Stimulated activated CD4-positive, alpha-beta T cell treated with anti-CD3 and anti-CD28 coated beads, Interleukin-15, amount 100 ng/mL, for 1 hour (primary cell): ENCODE results near the gene LAP3.
"Not testable (repeated sequence)": the region's sequence is repeated elsewhere in the genome, so short reads cannot be mapped to it uniquely, and the experiment has no call there.

Experiments
- DNase-seq, 2 donors: peaks; one replicate each; pipeline ENCODE4 v3.0.0-alpha.2; 2020; ENCODE audit warnings: low read depth in 1 of 2, low spot score in 1 of 2

The LAP3 gene

DNA sequence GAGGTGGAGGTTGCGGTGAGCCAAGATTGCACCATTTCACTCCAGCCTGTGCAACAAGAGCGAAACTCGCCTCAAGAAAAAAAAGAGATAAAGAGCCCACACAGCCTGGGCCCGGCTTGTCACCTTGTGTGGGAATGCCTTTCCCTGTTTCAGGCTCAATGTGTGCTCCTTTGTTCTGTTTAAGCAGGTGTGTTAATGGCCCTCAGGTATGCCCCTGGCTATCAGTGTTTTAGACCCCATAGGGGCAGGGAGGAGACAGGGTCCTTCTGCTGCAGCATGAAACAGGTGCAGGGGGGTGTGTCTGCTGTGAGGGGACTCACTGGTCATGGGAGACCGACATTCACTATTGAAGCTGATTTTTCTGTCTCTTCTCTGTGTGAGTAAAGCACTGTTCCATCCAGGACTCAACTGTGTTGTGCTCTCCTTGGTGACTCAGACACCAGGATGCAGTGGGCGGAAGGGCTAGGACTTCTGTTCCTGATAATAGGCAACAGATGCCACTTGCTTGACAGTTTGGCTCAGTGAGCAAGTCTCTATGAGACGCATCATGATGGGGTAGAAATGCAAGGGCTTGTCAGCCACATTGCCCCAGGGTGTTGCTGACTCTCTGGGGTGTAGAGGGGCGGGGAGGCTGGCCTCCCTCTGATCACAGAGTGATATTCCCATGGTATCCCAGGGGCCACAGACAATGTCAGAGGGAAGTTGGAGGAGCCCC, 15.6 kb upstream of the LAP3 start:
- DNase-seq = no peak

DNA sequence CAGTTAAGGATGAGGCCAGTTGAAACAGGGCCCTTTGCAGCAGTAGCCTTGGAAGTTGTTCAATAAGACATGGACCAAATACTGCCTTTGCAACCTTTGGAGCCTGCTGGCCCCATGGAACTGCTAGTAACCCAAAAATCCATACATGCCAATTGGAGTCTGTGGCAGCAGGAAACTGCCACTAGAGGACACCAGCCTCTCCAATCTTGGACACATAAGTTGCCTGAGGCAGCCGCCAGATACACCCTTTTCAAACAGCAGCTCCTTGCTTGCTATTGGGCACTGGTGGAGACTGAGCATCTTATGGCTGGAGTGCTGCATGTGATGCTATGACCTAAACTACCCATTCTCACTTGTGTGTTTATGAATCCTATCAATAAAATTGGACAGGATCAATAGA, 14.8 kb upstream of the LAP3 start:
- DNase-seq = no peak

DNA sequence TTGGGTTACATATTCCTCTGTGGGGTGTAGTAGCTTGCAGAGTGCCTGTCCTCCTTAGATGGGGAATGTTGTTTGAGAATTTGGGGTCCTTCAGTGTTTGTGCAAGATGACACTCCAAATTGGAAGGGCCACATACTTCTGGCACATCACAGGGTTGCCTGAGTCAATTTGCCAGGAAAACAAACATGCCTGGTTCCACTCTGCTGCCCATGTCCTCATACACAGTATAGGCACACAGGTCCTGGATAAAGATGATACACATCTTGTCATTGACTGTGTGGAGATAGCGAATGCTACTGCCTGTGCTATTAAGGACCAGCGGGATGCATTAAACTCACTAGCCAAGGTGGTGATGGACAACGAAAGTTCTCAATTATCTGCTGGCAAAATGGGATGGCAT, 11.2 kb upstream of the LAP3 start:
- no peak for DNase-seq

DNA sequence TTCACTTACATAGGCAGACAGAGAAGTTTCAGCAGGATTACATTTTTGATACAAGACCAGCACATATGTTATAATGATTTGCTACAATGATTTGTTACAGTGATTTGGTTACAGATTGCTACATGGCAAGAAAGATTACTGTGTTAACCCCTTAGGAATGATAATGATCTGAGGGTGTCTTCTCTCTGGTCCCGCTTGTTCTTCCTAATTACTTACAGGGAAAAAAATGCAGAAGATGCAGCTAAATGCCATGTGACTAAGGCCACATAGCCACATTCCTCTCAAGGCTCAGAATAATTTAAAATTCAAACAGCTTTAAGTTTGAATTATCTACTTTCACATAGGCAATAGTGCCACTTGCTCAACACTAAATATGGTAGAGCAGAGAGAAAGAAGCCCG, 9.7 kb upstream of the LAP3 start:
- no peak for DNase-seq

DNA sequence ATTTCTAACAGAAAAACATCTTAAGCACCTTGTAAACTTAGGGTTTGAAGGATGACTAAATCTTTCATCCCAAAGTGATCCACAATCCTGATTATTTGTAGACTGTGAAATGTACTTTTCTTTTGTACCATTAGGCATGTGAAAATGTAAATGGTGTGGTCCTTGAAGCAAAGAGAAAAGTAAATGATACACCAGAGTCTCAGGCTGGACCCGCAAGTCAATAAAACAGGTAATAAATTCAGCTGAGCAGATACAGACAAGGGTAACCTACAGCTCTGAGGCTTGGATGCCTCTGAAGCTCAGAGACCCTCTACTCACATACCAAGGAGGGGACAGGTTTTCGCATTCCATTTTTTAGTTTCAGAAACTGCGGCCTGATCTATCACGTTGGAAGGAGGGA, 2.8 kb upstream of the LAP3 start:
- no peak for DNase-seq

DNA sequence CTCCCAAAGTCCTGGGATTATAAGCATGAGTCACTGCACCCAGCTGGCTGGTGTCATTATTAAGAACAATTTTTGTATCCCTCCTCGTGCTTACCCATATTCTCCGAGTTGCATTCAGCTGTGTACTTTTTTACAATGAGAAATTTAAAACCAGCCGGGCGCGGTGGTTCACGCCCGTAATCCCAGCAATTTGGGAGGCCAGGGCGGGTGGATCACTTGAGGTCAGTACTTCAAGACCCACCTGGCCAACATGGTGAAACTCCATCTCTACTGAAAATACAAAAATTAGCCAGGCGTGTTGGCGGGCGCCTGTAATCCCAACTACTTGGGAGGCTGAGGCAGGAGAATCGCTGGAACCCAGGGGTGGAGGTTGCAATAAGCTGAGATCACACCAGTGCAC, 1.8 kb upstream of the LAP3 start:
- not testable (repeated sequence) for DNase-seq

DNA sequence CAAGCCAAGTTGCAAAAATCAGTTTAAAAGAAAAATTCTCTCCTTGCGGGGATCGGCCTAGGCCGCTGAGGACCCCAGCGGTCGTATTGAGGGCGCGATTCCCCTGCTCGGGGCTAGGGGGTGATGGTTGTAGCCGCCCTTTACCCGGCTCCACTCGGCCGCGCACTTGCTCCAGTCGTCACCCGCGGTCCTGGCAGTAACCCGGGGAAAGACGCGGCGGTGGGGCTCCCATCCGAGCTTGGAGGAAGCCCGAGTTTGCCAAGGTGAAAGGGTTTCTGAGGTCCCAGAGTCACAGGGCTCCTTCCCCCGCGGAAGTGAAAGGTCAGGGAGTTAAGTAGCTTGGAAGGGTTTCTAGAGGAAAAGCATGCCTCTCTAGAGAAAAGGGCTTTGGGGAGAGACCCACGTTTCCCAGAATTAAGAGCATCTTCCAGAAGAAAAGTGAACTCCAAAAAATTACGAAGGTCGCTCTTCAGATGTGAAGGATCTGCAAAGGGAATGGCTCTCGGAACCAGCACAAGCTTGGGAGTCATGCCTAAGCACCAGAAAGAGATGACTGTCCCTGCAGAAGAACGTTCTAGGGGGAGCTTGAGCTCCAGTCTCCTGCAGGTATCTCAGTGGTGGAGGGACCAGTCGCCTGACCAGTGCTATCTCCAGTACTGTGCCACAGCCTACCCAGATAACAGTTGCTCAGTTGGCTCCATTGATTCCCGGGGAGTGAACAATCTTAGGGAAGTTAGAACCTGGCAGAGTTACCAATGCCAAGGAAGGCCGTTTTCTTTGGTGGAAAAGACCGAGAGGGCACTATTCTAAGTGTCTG, 875 bp downstream of the LAP3 start:
- DNase-seq = peak in 1 of 2 donors; percentile 14

DNA sequence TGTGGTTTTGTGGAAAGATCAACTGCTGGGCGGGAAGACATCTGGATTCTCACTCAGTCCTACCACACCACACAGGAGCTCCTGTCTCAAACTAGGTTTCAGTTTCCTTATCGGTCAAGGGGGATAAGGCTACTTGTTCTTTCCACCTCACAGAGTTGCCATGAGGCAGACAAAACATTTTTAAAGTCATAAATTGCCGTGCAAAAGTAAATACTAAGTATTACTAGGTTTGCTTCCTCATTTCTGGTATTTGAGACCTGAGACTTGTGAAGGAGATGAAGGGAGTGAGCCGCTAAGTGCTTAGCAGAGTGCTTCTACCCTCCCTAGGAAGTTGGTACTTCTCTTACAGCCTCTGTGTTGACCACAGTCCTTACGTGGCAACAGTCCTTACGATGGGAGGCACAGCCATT, 1.5 kb downstream of the LAP3 start:
- DNase-seq = no peak

DNA sequence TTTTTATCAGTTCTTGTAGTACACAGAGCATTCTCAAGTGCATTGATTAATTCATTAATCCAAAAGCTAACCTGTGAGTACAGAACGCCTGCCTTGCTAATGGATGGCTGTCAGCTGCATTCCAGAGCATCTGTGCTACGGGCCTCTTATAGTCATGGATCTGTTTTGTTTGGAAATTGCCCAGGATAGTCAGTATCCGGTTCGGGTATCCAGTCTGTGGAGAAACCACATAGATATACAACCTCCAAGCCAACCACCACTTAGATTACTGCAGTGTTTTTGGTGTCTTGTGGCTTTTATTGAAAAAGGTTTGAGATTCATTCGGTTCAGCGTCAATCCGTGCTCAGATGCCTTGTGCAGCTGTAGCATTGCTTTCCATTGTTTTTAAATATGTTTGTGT, 4.0 kb downstream of the LAP3 start:
- DNase-seq = no peak

DNA sequence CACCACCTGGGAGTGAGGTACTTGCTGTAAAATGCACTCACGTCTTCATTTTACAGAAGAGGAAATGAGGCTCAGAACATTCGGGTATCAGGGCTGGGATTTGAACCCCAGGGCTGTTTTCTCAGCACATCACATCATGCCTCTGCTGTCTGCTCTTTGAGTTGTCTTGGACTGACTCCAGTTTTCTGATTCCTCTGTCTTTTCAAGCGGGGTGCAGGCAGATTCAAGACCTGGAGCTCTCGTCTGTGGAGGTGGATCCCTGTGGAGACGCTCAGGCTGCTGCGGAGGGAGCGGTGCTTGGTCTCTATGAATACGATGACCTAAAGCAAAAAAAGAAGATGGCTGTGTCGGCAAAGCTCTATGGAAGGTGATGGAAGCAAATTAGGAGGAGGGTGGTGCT, 6.3 kb downstream of the LAP3 start:
- DNase-seq = no peak

DNA sequence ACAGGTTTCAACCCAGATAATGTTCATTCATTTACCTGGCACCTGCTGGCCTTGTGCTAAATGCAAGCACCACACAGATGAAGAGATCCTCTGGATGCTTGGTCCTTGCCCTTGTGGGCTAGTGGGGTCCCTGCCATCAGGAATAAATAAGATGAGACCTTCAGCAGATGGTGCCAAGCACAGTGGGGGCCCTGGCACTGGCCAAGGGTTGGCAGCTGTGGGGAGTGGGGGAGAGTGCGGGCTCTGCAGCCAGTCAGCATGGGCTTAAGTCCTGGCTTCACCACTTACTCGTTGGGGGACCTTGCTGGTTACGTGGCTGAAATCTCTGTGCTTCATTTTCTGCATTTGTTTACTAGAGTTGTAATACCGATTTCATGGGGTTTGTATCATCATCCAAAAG, 6.9 kb downstream of the LAP3 start:
- DNase-seq = no peak

DNA sequence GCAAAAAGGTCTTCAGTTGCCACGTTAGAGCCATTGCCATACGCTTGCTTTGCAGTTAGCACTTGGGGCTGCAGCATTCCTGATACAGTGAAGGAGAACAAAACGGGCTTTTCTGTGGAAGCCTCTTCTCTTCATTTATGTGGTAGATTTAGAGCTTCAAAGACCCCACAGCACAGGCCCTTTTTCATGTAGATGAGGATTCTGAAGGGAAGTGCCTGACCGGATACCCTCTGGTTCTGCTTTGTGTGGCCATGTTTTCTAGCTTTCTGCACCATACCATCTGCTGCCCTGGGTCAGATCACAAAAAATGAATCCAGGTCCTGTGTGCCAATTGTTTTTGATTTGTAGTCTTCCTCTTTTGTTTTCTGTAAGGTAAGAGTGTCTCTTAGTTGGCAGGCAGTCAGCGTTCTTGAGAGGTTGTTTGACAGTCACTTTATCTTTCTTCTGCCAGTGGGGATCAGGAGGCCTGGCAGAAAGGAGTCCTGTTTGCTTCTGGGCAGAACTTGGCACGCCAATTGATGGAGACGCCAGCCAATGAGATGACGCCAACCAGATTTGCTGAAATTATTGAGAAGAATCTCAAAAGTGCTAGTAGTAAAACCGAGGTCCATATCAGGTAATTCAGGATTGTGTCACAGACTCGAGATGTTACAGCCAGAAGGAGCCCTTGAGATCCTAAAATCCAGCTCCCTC, 7.7 kb downstream of the LAP3 start:
- no peak for DNase-seq

DNA sequence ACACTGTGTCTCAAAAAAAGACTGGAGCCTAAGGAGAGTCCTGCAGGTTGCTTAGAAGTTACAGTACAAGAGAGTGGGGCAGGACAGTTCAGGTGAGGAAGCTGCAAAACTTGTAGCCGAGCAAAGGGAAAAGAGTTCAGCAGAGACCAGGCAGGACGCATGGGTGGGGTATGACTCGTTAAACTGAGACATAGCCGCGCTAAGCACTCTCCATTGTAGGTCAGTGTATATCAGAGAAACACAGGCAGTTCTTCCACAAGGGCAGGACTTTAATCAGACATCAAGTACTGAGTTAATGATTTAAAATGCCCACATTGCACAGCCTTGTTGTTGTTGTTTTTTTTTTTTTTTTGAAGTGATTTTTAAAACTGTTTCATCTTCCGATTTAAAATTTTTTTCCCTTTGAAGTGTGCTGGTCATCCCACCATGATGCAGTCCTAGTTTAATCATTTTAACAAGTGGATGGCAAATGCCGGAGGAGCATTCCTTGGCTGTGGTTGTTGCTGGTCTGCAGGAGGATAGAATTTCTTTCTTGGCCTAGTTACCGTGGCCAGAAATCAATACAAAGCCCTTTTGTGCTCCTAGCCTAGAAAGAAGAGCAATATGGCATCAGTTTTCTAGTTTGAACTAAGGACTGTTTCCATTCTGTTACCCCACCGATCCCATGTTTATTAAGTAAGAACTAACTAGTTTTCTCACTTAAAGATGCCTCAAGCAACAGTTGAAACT, 10.3 kb downstream of the LAP3 start:
- DNase-seq = no peak

DNA sequence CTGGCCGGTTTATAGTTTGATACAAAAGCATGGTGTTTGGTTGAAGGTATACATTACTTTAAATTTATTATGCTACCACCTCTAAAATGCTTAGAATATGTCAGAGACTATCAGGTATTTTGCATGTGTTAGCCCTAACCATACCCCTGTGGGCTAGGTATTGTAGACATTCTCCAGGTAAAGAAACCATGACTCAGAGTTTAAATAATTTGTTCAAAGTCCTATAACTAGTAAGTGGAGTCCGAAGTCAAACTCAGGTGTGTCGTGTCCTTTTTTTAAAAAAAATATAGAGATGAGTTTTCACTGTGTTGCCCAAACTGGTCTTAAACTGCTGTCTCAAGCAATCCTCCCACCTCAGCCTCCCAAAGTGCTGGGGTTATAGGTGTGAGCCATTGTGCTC, 12.4 kb downstream of the LAP3 start:
- no peak for DNase-seq

DNA sequence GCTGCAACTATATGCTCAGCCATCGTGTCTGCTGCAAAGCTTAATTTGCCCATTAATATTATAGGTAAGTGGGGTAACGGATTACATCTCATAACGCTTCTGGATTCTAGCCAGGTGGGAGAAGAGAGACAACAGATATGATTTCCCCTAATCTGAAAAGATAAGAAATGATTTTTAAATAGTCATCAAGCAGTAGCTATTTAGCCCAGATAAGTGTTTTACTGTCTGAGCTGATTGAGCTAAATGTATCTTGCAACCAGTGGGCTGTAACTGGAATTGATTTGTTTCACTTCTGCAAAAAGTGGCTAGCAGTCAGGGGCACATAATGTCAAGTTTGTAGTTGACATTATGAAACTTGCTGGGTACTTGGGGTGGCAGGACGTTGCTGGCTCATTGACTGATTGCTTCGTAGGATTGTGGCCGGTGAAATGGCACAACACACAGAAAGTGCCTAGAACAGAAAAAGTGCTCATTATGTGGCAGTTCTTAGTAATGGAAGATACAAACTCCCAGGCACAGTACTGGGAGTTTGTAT, 18.5 kb downstream of the LAP3 start:
- no peak for DNase-seq

DNA sequence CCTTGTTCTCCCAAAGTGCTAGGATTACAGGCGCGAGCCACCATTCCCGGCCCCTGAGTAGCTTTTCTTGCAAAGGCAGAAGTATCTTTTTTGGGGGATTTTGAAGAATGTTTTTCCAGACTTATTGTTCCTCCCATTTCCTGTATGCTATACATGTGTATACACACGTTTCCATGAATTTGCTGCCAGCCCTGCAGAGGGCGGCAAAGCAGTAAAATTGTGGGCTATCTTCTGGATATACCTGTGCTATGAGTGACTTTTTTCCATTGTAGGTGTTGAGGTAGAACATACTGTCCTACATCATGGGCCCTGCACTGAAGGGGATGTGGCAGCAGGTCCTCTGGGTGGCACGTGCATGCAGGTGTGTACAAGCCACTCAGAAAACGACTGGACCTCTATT, 20.5 kb downstream of the LAP3 start:
- no peak for DNase-seq

DNA sequence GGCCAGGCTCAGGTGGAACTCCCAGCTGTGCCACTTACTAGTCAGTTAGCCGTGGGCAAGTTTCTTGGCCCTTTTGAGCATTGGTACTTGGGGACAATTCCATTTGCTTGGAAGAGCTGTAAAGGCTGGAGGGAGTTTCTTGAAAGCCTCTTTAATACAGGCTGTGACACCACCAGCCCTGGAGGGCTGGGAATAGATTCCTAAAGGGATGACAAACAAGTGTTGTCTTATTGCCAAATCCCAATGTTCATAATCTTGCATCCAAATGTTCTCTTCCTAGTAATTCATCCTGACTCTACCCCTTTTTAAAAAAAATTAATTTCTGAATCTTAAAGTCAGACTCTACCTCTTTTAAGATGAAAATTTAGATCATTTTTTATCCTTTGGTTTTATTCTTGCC, 22.8 kb downstream of the LAP3 start:
- DNase-seq = no peak

DNA sequence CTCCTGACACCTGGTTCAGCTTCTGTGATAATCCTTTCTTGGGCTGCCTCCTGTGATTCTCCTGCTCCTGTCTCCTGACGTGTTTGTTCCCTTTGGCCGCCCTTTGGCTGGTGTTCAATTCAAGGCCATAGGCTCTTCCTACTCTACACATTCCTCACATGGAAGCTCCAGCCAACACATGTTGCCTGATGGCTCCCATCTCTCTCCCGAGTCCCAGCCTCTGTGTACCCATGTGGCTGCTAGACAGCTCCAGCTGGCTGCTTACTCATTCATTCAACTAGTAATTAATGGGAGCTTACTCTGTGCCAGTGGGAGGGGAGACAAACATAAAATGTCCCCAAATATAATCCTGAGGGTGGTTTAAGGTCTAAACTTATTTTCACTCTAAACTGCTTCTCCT, 28.2 kb downstream of the LAP3 start:
- no peak for DNase-seq

DNA sequence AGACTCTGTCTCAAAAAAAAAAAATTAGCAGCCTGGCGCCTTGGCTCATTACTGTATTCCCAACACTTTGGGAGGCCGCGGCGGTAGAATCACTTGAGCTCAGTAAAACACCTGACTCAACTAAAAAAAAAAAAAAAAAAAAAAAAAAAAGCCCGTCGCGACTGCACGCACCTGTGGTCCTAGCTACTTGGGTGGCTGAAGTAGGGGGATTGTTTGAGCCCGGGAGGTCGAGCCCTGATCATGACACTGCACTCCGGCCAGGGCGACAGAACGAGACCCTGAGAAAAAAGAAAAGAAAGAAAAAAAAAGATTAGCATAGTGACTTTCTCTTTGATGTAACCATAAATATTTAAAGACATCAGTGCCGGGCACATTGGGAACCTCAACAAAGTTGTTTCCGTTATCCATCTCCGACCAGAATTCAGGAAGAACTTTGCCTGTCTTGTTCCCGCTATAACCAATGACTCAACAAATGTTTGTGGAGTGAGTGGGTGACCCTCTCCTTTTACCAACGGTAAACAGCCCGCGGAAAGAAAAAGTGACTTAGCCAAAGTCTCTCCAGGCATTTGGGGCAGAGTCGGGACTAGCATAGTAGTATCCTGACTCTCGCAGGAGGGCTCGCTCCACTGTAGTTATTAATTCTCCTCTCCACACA, 36.9 kb downstream of the LAP3 start:
- DNase-seq = no peak

DNA sequence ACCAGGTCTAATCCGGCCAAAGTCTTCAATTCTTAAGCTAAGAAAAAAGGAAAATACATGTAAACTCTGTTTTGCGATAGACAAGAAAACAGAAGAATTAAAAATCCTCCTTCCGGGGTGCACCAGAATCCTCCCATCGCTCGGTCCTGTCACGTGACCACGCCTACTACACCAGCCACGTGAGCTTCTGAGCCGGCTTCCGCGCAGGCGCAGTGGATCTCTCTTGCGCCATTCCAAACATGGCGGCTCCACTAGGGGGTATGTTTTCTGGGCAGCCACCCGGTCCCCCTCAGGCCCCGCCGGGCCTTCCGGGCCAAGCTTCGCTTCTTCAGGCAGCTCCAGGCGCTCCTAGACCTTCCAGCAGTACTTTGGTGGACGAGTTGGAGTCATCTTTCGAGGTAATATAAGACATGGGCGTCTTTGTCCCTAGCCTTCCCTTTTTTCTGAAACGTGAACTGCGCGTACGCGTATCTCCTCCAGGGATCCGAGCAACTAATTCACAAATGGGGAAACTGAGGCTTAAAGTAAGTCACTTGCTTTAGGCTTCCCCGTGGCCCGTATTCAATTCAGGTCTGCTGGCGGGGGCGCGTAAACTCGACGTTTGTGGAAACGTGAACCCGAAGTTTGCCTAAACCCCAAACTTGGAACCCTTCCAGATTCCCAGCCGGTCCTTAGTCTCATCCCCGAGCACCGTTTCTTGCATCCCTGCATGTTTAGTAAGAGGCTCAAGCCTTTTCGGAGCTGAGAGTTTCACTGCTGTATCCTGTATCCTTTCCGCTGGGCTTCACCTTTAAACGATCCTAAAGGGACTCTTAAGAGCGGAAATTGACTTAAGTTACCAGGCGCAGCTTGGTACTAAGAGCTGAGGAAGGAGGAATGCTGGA, 37.7 kb downstream of the LAP3 start, which contains the start of gene MED28:
MED28 (plus strand) TSS at position 226 of the 884 bp plus-strand sequence; CDS start at position 240, 14 bp downstream.
- peak; percentile 89 for DNase-seq
